ENCODE results near the gene QDPR. TPM values are rescaled to one million over a fixed set of nuclear protein-coding genes. Genes with fewer than 3 reads are reported as not detected.

QDPR gene
- total and polyA plus RNA-seq, 8 donors = 36.6 to 51.2 (median 45.3) TPM

DNA sequence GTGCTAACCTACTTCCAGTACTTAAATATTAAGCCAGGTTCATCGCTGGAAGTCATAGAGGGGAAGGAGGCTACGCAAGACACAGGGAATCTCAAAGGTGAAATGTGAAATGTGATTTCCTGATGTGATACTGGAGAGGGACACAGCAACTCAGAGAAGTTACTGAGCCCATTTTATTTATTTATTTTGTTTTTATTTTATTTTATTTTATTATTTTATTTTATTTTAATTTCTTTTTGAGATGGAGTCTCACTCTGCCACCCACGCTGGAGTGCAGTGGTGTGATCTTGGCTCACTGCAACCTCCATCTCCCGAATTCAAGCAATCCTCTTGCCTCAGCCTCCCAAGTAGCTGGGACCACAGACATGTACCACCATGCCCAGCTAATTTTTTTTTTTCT is 22.8 kb upstream of the QDPR start:
- intact Hi-C loops (cut with DNase I) = no loop called here
- no peak overlapping the region for H3K4me3 ChIP-seq
- ATAC-seq = no peak

GRCh38 chr4:17531538-17532285 is 19.8 kb upstream of the QDPR start:
- TF ChIP-seq, protein P1, sequence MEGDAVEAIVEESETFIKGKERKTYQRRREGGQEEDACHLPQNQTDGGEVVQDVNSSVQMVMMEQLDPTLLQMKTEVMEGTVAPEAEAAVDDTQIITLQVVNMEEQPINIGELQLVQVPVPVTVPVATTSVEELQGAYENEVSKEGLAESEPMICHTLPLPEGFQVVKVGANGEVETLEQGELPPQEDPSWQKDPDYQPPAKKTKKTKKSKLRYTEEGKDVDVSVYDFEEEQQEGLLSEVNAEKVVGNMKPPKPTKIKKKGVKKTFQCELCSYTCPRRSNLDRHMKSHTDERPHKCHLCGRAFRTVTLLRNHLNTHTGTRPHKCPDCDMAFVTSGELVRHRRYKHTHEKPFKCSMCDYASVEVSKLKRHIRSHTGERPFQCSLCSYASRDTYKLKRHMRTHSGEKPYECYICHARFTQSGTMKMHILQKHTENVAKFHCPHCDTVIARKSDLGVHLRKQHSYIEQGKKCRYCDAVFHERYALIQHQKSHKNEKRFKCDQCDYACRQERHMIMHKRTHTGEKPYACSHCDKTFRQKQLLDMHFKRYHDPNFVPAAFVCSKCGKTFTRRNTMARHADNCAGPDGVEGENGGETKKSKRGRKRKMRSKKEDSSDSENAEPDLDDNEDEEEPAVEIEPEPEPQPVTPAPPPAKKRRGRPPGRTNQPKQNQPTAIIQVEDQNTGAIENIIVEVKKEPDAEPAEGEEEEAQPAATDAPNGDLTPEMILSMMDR (IDR thresholded peaks at IDR 0.05) = no peak
- intact Hi-C loops (cut with DNase I) = no loop called here
- DNase-seq = no peak
- Histone ChIP-seq H3K4me1 (no peaks in the 10 kb centered on the region), H3K27me3 (no peaks in the 10 kb centered on the region), H3K4me3 (no peak overlapping the region), H3K36me3 (no peaks in the 10 kb centered on the region), H3K27ac (no peak overlapping the region), H3K9me3 (no peaks in the 10 kb centered on the region)
- ATAC-seq = no peak

More for the DNA sequence above, 22.8 kb upstream of the QDPR start:
- TF ChIP-seq, protein P1 (IDR thresholded peaks at IDR 0.05) = no peak
- no peak for DNase-seq
- Histone ChIP-seq H3K36me3 (no peaks in the 10 kb centered on the region), H3K27ac (no peak overlapping the region), H3K9me3 (no peaks in the 10 kb centered on the region), H3K4me1 (no peaks in the 10 kb centered on the region), H3K27me3 (no peaks in the 10 kb centered on the region)

- no peaks in the 10 kb centered on the region for H3K36me3 ChIP-seq
- intact Hi-C loops (cut with DNase I) = no loop called here
- DNase-seq (no peak), ATAC-seq (no peak)
- TF ChIP-seq, protein P1 (IDR thresholded peaks at IDR 0.05) = no peak
- H3K4me3 ChIP-seq = no peak overlapping the region
- H3K27me3 ChIP-seq = no peaks in the 10 kb centered on the region
- no peaks in the 10 kb centered on the region for H3K4me1 ChIP-seq
- no peak overlapping the region for H3K27ac ChIP-seq
- no peaks in the 10 kb centered on the region for H3K9me3 ChIP-seq
Measured at GRCh38 chr4:17528551-17529165, 16.8 kb upstream of the QDPR start.

DNA sequence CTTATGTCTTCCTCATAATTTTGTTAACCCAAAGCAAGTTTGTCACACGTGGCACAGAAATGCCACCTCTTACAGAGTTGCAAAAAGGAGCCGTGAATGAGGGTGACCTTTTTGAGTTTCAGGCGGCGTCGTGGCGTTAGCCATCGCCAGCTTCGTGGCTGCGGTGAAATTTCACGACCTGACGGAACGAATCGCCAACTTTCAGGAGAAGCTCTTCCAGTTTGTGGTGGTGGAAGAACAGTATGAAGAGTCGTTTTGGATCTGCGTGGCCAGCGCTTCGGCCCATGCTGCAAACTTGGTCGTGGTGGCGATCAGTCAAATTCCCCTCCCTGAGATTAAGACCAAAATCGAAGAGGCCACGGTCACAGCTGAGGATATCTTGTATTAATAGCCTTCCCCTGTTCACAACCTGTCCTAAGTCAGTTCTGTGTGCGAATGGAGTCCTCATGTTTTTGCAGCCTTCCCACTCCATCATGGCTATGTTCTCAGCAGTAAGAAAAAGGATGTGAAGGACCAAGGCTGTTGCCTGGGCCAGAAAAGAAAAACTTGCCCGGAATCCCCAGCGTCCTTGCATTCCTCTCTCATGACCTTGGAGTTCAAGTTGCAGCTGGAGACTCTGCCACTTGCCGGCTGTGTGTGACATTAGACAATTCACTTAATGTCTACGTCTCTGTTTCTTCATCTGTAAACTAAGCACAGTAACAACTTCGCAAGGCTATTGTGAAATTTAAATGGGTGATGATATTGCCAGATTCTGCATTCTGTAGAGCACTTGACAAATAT is 15.0 kb upstream of the QDPR start:
- Histone ChIP-seq H3K27ac (no peak overlapping the region), H3K27me3 (no peaks in the 10 kb centered on the region), H3K4me1 (no peaks in the 10 kb centered on the region), H3K4me3 (no peak overlapping the region), H3K36me3 (no peaks in the 10 kb centered on the region), H3K9me3 (no peaks in the 10 kb centered on the region)
- TF ChIP-seq, protein P1 (IDR thresholded peaks at IDR 0.05) = no peak
- ATAC-seq (no peak), DNase-seq (no peak)
- intact Hi-C loops (cut with DNase I) = no loop called here

DNA sequence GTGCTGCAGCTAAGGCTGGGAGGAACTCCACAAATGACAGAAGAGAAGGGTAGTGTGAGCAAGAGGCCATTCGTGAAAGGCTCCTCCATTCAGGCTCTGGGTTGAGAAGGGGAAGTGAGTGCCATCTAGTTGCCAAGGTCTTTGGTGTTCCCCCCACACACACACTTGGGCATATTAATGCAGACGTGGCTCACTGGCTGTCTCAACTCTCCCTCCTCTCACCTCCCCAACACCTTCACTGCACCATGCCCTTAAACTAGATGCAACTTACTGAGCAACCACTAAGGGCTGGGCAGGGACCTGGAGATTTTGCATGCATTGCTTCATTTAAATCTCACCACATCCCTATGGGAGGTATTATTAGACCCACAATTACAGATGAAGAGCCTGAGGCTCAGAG is 11.8 kb upstream of the QDPR start:
- Histone ChIP-seq H3K27ac (no peak overlapping the region), H3K27me3 (no peaks in the 10 kb centered on the region), H3K4me3 (no peak overlapping the region), H3K36me3 (no peaks in the 10 kb centered on the region), H3K9me3 (no peaks in the 10 kb centered on the region), H3K4me1 (no peaks in the 10 kb centered on the region)
- DNase-seq = no peak
- intact Hi-C loops (cut with DNase I) = no loop called here
- TF ChIP-seq, protein P1 (IDR thresholded peaks at IDR 0.05) = no peak
- ATAC-seq = no peak
